Amygdala (tissue), 56 donors: ENCODE measurements around the gene RNF145.
"Not testable (repeated sequence)": the region's sequence is repeated elsewhere in the genome, so short reads cannot be mapped to it uniquely, and the experiment has no call there.

Experiments used
- DNase-seq, 56 donors: peaks; one replicate each; lab custom pipeline; 2025; lab: John Stamatoyannopoulos, UW

RNF145 gene

DNA sequence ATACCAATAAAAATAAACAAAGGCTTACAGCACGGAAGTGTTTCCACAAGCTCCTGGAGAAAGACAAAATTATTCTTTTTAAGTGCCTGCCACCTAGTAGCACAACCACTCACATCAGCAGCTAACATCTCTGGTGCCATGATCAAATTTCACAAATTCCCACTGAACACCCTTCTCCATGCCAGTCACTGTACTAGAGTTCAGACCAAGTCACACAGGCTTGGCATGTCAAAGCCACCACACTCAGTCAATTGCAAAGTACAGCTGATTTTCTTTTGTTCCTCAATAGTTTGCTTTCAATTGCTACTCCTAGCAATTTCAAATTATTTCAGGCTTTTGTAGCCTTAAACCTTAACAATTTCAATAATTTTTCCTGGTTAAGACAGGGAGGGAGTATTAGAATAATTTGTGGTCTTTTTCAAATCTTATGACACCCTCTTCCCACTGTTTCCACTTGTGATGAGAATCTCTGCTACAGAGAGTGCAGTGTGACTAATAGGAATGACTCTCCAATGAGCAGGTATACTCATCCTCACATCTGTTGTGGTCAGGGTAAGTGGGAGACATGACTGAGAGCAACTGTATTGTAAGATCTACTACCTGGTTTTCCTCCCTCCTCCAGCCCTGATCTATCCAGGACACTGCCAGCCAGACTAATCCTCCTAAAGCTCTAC lies 46.2 kb downstream of the RNF145 start:
- no peak for DNase-seq

DNA sequence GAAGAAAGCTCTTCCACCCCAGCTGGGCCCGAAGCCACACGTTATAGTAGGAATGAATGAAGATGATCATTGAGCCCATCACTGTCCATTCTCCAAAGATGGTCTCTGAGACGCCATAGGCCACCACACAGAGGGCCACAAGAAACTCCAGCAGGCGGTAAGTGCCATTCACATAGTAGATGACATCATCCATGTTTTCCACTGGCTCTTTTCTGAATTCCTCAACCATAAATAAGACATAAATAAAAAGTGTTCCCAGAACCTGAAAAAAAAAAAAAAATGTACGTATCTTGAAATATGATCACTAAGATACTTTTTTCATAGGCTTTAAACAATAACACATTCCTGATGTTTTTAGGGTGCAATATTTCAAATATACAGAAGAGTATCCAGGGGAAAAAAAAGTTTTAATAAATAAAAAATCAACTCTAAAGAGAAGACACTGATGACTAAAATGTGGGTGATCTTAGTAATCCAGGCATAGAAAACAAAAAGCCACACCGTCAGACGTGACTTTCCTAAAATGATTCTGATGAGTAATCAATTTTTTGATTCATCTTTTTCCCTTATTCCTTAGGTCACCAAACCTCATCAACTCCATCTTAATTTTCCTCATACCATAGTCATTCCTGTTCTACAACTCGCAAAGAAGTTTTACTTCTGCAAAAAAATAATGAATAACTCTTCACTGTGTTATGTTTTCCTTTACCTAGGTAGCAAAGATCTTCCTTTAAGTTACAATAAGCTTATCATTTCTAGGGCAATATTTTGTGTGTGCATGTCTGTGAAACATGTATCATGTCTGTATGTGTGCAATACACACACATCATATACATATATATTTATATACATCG lies 47.8 kb downstream of the RNF145 start:
- no peak for DNase-seq

DNA sequence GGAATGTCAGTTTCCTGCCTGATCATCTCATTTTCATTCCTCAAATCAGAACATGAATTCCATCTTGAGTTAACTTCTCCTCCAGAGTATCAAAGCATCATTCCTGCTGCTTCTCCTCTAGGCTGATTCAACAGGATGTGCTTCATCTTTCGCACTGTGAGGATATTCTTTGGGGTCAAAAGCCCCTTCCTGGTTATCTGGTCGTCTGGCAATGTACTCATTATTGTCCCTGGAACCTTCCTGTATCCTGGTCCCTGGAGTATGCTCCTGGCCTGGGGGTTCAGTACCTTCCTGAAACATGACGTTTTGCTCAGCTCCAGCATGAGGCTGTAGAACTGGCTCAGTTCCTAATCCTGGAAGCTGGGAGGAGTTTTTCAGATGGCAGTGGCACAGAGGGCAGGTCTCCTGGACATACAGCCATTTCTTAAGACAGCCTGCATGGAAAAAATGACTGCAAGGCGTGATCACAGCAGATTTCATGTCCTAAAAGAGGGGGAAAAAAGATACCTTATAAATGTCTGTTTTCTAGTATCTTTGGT lies 50.7 kb downstream of the RNF145 start:
- DNase-seq: not testable (repeated sequence)

DNA sequence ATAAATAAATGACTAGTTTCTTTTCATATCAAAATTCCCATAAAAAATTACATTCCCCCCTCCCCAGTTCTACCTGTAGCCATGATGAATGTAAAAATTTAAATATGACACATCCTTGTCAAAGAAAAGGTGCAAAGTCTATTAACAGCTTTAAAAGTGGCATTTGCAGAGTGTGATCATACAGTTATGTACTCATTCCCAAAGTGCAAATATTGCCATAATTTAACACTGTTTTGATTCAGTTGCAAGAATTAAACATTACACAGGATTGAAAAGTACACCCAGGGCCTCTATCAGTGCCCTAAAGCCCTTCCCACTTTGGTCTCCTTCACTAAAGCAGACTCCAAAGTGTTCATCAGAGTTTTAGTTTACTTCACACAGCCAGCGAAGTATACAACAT lies 51.8 kb downstream of the RNF145 start:
- DNase-seq: no peak

DNA sequence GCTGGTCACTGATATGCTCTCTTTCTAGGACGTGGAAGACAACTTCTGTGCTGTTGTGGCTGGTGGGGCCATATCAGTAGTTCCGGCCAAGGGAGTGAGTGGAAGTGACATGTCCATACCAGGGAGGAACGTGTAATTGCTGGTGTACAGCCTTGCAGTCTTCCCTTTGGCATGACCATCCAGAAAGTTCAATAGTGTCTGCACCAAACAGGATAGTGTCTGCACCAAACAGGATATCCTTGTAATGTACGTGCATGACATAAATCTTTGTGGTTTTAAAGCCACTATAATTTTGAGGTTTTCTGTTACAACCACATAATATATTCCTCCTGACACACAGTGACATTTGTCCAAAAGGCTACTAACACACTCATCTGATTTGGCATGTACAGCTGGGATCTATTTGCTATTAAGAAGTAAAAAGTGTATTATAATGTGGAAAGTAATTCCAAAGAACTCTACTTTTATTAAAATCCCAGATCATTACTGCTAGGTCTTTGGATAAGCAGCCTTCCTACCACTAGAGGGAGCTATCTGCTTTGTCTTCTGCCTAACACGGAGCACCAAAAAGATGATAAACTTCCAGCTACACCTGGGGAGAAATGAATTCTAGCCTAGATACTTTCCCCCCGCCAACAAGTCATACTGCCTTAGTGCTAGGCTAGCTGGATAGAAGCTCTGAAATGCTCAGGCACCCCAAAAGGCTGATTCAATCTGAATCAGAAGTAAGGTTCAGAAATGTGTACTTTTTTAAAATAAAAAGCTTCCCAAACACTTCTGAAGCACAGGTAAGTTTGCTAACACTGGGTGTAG lies 52.7 kb downstream of the RNF145 start:
- DNase-seq: peak in 14 of 56 donors; percentile 1 to 53 (median 7)

DNA sequence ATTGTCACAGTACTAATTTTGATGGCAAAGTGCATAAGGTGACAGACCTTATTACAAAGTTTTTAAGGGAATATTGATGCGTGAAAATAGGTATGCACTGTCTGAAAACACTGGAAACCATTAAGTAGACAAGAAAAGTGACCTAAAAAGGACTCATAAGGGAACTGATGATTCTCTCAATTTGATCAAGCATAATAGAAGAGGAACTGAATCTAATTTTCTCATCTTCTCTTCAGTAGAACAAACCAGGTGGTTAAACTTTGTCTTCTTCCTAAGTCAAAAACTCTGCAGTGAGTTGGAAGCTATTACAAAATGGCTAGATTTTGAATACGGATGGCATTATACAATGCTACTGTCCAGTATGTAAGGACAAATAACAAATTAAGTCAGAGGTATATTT lies 53.4 kb downstream of the RNF145 start:
- no peak for DNase-seq

DNA sequence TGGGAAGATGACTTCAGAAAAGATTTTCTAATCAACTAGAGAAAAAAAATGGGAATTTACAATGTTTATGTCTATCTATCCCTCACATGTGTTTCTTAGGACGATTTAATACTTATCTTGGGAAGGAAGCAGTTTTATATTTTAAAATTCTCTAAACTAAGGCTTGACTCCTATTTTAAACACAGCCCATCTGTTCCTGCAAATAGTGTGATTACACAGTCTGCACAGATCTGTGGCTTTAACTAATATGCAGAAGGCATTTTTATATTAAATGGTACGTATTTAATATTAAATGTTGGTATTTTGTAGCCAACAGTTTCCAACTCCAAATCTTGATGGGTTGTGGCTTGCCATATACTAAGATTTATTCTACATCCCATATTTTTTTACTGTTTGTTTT lies 56.5 kb downstream of the RNF145 start:
- no peak for DNase-seq

DNA sequence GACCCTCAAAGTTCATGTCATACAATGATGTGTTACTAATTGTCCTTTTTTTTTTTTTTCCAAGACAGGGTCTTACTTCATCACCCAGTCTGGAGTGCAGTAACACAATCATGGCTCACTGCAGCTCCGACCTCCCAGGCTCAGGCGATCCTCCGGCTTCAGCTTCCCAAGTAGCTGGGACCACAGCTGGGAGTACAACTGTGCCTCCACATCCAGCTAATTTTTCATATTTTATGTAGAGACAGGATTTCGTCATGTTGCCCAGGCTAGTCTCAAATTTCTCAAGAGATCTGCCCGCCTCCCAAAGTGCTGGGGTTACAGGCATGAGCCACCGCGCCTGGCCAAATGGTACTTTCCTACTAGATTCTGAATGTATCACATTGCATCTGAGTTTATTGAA lies 60.3 kb downstream of the RNF145 start:
- DNase-seq: no peak

DNA sequence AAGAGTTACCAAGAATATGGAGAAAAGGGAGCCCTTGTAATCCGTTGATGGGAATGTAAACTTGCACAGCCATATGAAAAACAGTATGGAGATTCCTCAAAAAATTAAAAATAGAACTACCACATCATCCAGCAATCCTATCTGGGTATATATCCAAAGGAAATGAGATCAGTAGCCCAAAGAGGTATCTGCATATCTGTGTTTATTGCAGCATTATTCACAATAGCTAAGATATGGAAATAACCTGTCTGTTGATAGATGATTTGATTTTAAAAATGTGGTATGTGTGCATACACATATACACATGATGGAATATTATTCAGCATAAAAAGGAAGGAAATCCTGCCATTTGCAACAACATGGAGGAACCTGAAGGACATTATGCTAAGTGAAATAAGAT lies 61.4 kb downstream of the RNF145 start:
- no peak for DNase-seq

DNA sequence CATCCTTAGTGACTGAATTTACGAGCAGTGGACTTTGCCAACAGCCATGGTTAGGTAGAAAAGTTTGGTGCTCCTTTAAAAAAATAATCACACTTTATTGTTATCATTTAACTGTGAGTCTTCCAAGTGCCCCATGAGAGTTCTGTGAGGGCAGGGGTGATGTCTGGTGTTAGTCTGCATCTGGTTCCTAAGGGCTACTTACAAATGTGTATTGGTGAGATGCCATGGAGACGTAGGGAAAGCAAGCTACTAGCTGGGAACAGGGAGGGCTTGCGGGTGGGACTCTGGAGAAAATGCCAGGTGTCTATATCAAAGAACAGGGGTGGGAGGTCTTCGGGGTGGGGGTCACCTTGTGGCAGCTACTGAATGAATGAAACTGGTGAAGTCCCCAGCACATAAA lies 62.5 kb downstream of the RNF145 start:
- DNase-seq: no peak

DNA sequence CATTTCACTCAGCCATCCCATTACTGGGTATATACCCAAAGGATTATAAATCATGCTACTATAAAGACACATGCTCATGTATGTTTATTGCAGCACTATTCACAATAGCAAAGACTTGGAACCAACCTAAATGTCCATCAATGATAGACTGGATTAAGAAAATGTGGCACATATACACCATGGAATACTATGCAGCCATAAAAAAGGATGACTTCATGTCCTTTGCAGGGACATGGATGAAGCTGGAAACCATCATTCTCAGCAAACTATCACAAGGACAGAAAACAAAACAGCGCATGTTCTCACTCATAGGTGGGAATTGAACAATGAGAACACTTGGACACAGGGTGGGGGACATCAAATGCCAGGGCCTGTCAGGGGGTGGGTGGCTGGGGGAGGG lies 64.2 kb downstream of the RNF145 start:
- not testable (repeated sequence) for DNase-seq

DNA sequence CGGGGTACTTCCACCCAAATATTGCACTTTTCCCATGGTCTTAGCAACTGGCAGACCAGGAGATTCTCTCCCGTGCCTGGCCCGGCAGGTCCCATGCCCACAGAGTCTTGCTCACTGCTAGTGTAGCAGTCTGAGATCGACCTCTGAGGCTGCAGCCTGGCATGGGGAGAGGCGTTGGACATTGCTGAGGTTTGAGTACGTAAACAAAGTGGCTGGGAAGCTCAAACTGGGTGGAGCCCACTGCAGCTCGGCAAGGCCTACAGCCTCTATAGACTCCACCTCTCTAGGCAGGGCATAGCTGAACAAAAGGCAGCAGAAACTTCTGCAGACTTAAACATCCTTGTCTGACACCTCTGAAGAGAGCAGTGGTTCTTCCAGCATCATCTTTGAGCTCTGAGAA lies 69.6 kb downstream of the RNF145 start:
- no peak for DNase-seq

DNA sequence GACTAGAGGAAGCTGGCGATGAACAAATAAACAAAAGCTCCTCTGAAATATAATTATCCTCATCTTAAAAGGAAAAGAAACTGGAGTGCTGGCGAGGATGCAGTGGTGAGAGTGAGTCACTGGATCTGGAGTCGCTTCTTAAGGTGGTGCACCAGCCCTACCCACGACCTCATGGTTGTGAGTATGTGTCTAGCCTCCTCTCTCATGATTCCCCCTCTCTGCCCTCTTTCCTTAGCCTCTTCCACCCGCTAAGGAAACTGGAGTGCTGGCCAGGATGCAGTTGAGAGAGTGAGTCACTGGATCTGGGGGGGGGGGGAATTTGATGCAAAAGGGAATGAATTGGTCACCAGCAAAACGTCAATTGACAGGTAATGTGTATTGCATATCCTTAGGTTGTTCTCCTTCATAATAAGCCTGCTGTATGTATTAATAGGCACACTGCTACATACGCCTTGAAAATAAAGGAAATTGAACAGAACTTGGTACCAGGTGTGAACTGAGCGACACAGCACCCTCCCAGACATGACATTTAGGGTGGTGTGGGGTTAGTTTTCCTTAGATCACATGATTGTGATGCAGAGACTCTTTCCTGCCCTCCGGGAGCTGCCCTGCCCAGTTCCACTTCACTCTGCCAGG lies 73.3 kb downstream of the RNF145 start:
- no peak for DNase-seq

DNA sequence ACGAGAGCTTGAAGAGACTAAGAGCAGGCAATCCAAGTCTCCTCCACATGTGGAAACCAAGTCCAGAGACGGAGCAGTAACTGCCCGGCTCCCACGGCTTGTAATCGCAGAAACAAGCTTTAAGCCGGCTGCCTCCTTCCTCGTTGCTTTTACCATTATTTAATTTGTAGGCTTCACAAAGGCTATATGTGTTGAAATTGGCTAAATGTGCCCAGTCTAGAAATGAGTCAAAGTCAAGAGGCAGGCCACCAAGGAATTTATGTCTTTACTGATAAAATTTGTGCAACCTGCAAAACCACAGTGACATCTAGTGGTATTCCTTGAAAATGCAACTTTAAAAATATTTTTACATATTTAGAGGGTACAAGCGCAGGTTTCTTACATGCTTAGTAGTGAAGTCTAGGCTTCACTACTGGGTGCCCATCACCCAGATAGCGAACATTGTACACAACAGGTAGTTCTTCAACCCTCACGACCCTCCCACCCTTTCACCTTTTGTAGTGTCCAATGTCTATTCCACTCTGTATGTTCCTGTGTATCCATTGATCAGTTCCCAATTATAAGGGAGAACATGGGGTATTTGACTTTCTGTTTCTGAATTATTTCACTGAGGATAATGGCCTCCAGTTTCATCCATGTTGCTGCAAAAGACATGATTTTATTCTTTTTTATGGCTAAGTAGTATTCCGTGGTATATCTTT lies 76.2 kb downstream of the RNF145 start:
- DNase-seq: peak in 1 of 56 donors; percentile 18

DNA sequence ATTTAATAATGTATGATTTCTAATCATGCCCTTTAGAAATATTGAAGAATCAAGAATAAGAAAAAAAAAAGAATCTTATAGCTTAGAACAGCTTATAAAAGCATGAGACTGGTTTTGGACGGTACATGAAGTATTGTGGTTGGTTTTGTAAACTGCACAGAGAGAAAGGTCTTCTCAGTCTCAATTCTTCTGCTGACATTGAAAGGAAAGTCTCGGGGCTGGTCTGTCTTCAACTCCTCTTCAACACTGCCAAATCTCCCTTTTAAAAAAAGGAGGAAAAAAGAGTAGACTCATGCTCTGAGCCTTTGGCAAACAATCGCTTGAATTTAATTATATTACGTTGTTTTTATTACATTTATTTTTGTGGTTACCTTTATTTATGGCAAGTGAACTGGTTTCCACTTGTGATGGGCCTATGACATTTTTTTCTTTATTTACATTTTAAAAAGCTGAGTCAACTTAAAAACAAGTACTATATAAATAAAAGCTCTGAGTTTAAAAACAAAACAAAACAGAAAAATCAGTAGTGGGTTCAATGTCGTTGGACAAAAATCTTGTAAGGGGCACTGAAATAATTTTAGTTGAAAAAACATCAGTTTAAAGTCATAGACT lies 76.8 kb downstream of the RNF145 start:
- no peak for DNase-seq

DNA sequence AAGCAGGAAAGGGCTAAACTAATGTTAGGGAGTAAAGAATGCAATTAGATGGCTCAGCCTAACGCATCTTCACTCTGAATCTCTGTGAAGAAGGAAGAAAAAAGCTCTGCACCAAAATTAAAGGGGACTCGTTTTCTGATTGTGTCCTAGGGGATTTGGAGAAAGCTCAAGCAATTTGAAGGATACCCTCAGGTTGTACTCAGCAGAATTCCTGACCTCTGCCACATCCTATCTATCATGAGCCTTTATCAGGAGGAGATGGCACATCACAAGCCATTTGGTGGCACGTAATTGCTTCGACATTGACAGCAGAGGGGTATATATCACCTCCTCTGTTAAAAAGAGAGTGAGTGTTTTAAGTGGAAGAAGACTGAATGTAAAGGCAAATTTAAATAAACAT lies 77.4 kb downstream of the RNF145 start:
- no peak for DNase-seq

DNA sequence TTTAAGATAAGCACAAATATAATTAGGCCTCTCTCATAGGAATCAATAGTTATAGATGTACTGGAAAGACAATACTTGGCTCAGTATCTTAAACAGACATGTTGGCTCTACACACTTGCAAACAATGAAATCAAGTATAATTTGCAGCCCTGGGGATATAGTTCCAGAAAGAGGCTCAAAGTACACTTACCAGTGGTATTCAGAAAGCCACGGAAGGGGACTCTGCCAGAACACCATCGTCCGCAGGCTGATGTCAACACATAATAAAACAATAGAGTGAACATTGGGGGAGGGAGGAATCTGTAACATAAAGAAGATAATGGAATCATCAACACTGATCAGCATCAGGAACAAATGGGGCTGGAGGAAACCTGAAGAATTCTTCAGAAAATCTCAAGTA lies 78.5 kb downstream of the RNF145 start:
- no peak for DNase-seq

DNA sequence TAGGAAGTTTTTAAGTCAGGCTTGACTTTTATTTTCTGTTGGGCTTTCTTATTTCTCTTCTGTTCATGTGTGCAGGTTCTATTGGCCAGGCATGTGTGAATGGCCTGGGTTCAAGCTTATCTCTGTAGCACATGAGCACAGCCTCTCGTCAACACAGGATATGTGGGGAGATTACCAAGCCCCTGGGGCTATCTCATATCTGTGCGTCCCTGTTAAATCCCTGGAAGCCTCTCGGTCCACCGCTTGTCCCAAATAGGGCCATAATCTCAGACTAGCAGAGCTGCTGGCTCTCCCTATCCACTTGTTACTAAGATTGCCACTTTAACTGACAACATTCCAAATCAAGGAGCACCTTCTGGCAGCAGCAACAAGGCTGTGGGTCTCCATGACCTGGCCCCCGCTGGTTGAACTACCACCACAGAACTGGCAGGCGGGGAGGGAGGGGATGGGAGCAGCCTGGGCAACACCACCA lies 81.2 kb downstream of the RNF145 start:
- DNase-seq: no peak

DNA sequence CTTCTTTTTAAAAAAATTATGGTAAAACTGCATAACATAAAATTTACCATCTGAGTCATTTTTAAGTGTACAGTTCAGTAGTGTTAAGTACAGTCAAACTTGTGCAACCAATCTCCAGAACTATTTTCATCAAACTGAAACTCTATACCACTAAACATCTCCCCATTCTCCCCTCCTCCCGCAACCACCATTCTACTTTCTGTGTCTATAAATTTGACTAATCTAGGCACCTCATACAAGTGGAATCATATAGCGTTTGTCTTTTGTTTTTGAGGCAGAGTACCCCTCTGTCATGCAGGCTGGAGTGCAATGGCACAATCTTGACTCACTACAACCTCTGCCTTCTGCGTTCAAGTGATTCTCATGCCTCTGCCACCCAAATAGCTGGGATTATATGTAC lies 85.7 kb downstream of the RNF145 start:
- DNase-seq: no peak
